Activated T-helper 1 cell treated with anti-CD3 and anti-CD28 coated beads, Interleukin-12 subunit alpha, Interleukin-12 subunit beta, Interleukin-2, Interleukin-4 antibody, amounts not matched to agents 30 ng/mL and 10 ng/mL and 1 ng/mL, durations not matched to agents 14 hours and 24 hours and 36 hours (primary cell): ENCODE results near the gene SLC26A9. TPM values are rescaled to one million over a fixed set of nuclear protein-coding genes. Genes with fewer than 3 reads are reported as not detected.
"Not testable (repeated sequence)": the region's sequence is repeated elsewhere in the genome, so short reads cannot be mapped to it uniquely, and the experiment has no call there.

Source experiments
- DNase-seq: peaks from one replicate; pipeline ENCODE4 v3.0.0; 2021; ENCODE audit warnings: low spot score
- H3K27ac Mint-ChIP-seq: one replicate; pipeline ENCODE4 v1.8.0; 2021; ENCODE audit warnings: mild to moderate bottlenecking, mixed read lengths
- H3K27me3 Mint-ChIP-seq: one replicate; pipeline ENCODE4 v1.8.0; 2022; ENCODE audit warnings: mild to moderate bottlenecking, moderate library complexity, mixed read lengths; ENCODE audit not compliant: insufficient read depth
- H3K36me3 Mint-ChIP-seq: one replicate; pipeline ENCODE4 v1.8.0; 2021; ENCODE audit warnings: low read depth, mixed read lengths
- H3K4me1 Mint-ChIP-seq: one replicate; pipeline ENCODE4 v1.8.0; 2021; ENCODE audit warnings: low read depth, mixed read lengths
- H3K4me3 Mint-ChIP-seq: one replicate; pipeline ENCODE4 v1.8.0; 2021; ENCODE audit warnings: mild to moderate bottlenecking, moderate library complexity, mixed read lengths
- H3K9me3 Mint-ChIP-seq: one replicate; pipeline ENCODE4 v1.8.0; 2021; ENCODE audit warnings: mixed read lengths
- intact Hi-C: fragments of 100-400 bp; cut with micrococcal nuclease; formaldehyde crosslinking; loops from one replicate; pipeline ENCODE4 v1.15.1; 2024
- total RNA-seq: library from RNA; stranded (reverse); gene quantifications from 2 replicates; pipeline ENCODE4 v1.2.3, GENCODE V29; 2022

SLC26A9 gene
- total RNA-seq, 1 donor from 2014 or later = not detected

- intact Hi-C loops = no loop called here
- Mint-ChIP-seq H3K9me3 (peaks cover 14% of the 10 kb centered on the region), H3K27me3 (peaks cover 34% of the 10 kb centered on the region), H3K27ac (no peak overlapping the region), H3K4me1 (no peaks in the 10 kb centered on the region), H3K36me3 (no peaks in the 10 kb centered on the region), H3K4me3 (no peak overlapping the region)
- DNase-seq = no peak
Observed at GRCh38 chr1:205879974-205880373, 63.3 kb downstream of the SLC26A9 start.

GRCh38 chr1:205878026-205878425 is 65.2 kb downstream of the SLC26A9 start:
- no peak for DNase-seq
- peaks cover 14% of the 10 kb centered on the region for H3K9me3 Mint-ChIP-seq

GRCh38 chr1:205873148-205873547 is 70.1 kb downstream of the SLC26A9 start:
- DNase-seq, intact Hi-C loops, H3K36me3 Mint-ChIP-seq, H3K4me1 Mint-ChIP-seq, H3K27ac Mint-ChIP-seq, H3K4me3 Mint-ChIP-seq, H3K9me3 Mint-ChIP-seq: not testable (repeated sequence)
- peaks cover 17% of the 10 kb centered on the region for H3K27me3 Mint-ChIP-seq

More at GRCh38 chr1:205878026-205878425, 65.2 kb downstream of the SLC26A9 start:
- H3K4me1 Mint-ChIP-seq = no peaks in the 10 kb centered on the region
- H3K27ac Mint-ChIP-seq = no peak overlapping the region
- intact Hi-C loops = no loop called here
- no peaks in the 10 kb centered on the region for H3K36me3 Mint-ChIP-seq
- peaks cover 32% of the 10 kb centered on the region for H3K27me3 Mint-ChIP-seq
- H3K4me3 Mint-ChIP-seq = no peak overlapping the region

- H3K4me3 Mint-ChIP-seq = no peak overlapping the region
- no peak for DNase-seq
Observed at GRCh38 chr1:205870236-205870635, 73.0 kb downstream of the SLC26A9 start.

More at GRCh38 chr1:205870236-205870635, 73.0 kb downstream of the SLC26A9 start:
- H3K27ac Mint-ChIP-seq = no peak overlapping the region
- intact Hi-C loops = no loop called here
- no peaks in the 10 kb centered on the region for H3K36me3 Mint-ChIP-seq
- no peaks in the 10 kb centered on the region for H3K9me3 Mint-ChIP-seq
- peaks cover 7% of the 10 kb centered on the region for H3K27me3 Mint-ChIP-seq
- H3K4me1 Mint-ChIP-seq = no peaks in the 10 kb centered on the region

Other genes with a start within 250 kb of the SLC26A9 start
- 146 and 147 TPM in 2 replicates for gene NUCKS1, start 193.3 kb downstream of the SLC26A9 start, total RNA-seq
- 37.2 and 38.1 TPM in 2 replicates for gene RAB29, start 168.0 kb downstream of the SLC26A9 start, total RNA-seq
- gene SLC41A1, start 130.3 kb downstream of the SLC26A9 start, total RNA-seq = 33.9 and 34.8 TPM in 2 replicates
- gene PM20D1, start 93.3 kb downstream of the SLC26A9 start, total RNA-seq = 0.29 and 0.39 TPM in 2 replicates
- gene RAB7B, start 59.9 kb upstream of the SLC26A9 start, total RNA-seq = not detected in 2 replicates
- not detected in 2 replicates for gene CTSE, start 80.4 kb upstream of the SLC26A9 start, total RNA-seq
- gene RHEX, start 109.7 kb upstream of the SLC26A9 start, total RNA-seq = not detected in 2 replicates
- not detected in 2 replicates for gene AVPR1B, start 173.9 kb upstream of the SLC26A9 start, total RNA-seq